GM23338 (cell line): ENCODE results near the gene IZUMO4. TPM values are rescaled to one million over a fixed set of nuclear protein-coding genes. Genes with fewer than 3 reads are reported as not detected.

ENCODE experiments used
- ATAC-seq: fragments of 200-7000 bp; cut with Tn5 transposase; 3 replicates; pipeline ENCODE4 v1.9.1; 2020
- DNase-seq: peaks from one replicate; pipeline ENCODE4 v3.0.0-alpha.2; 2015; ENCODE audit warnings: low spot score
- H2AFZ ChIP-seq: fragments of 200-600 bp; sonication (generic); 2 replicates; pipeline ENCODE4 v1.8.0; 2016; ENCODE audit warnings: antibody characterized with exemption, mild to moderate bottlenecking, moderate library complexity
- H3F3A ChIP-seq: fragments of 200-600 bp; sonication (generic); replicated peaks from 2 replicates; pipeline ENCODE4 v1.8.0; 2017; ENCODE audit warnings: antibody characterized with exemption, mixed run types, low read depth
- H3K27ac ChIP-seq: fragments of 200-600 bp; sonication (generic); 2 replicates; pipeline ENCODE4 v1.6.1; 2016; ENCODE audit warnings: low read depth
- H3K27me3 ChIP-seq: fragments of 200-600 bp; sonication (generic); 2 replicates; pipeline ENCODE4 v1.8.0; 2016; ENCODE audit warnings: mild to moderate bottlenecking, mixed run types, moderate library complexity; ENCODE audit not compliant: insufficient read depth
- H3K36me3 ChIP-seq: fragments of 200-600 bp; sonication (generic); 2 replicates; pipeline ENCODE4 v1.8.0; 2016; ENCODE audit warnings: mild to moderate bottlenecking; ENCODE audit not compliant: insufficient read depth
- H3K4me1 ChIP-seq: fragments of 200-600 bp; sonication (generic); 2 replicates; pipeline ENCODE4 v1.8.0; 2016; ENCODE audit warnings: mild to moderate bottlenecking, moderate library complexity; ENCODE audit not compliant: insufficient read depth
- H3K4me2 ChIP-seq: fragments of 200-600 bp; sonication (generic); 2 replicates; pipeline ENCODE4 v1.7.1; 2017; ENCODE audit warnings: mixed run types
- H3K4me3 ChIP-seq: fragments of 200-600 bp; sonication (generic); 2 replicates; pipeline ENCODE4 v1.6.1; 2016; ENCODE audit warnings: mixed run types
- H3K79me2 ChIP-seq: fragments of 200-600 bp; sonication (generic); replicated peaks from 2 replicates; pipeline ENCODE4 v1.8.0; 2017; ENCODE audit warnings: mild to moderate bottlenecking; ENCODE audit not compliant: insufficient read depth
- H3K9me2 ChIP-seq: fragments of 200-600 bp; sonication (generic); 2 replicates; pipeline ENCODE4 v1.8.0; 2017; ENCODE audit not compliant: insufficient read depth
- H4K20me1 ChIP-seq: fragments of 200-600 bp; sonication (generic); replicated peaks from 2 replicates; pipeline ENCODE4 v1.8.0; 2017; ENCODE audit warnings: mild to moderate bottlenecking; ENCODE audit not compliant: insufficient read depth
- H3K27ac Mint-ChIP-seq: 2 replicates; pipeline ENCODE4 v1.8.0; 2020; ENCODE audit warnings: inconsistent platforms, mild to moderate bottlenecking, moderate library complexity, mixed read lengths
- H3K27me3 Mint-ChIP-seq: 3 replicates; pipeline ENCODE4 v1.8.0; 2022; ENCODE audit warnings: low read depth, mild to moderate bottlenecking, moderate library complexity, mixed read lengths, inconsistent platforms; ENCODE audit not compliant: insufficient read depth, poor library complexity
- H3K36me3 Mint-ChIP-seq: 3 replicates; pipeline ENCODE4 v1.8.0; 2021; ENCODE audit warnings: low read depth, mild to moderate bottlenecking, inconsistent platforms, moderate library complexity, mixed read lengths
- H3K4me1 Mint-ChIP-seq: 3 replicates; pipeline ENCODE4 v1.8.0; 2020; ENCODE audit warnings: mild to moderate bottlenecking, inconsistent platforms, mixed read lengths
- H3K4me3 Mint-ChIP-seq: 3 replicates; pipeline ENCODE4 v1.8.0; 2021; ENCODE audit warnings: moderate library complexity, mild to moderate bottlenecking, inconsistent platforms, mixed read lengths
- H3K9me3 Mint-ChIP-seq: 3 replicates; pipeline ENCODE4 v1.8.0; 2020; ENCODE audit warnings: moderate library complexity, mild to moderate bottlenecking, inconsistent platforms, mixed read lengths
- CREB1 ChIP-seq: fragments of 250-450 bp; sonication (Bioruptor Pico); IDR thresholded peaks from 2 replicates; pipeline ENCODE4 v1.5.0; 2020; ENCODE audit warnings: low read depth, mild to moderate bottlenecking, moderate library complexity
- CTCF ChIP-seq, 2 experiments: fragments of 200-600 bp in 1 of 2; sonication (generic) in 1 of 2; conservative IDR thresholded peaks; 2 replicates each; pipeline versions ENCODE4 v1.5.1 to v1.6.1; 2016 to 2017; ENCODE audit warnings: antibody characterized with exemption in 2 of 2, low read depth in 2 of 2, mild to moderate bottlenecking in 2 of 2, moderate library complexity in 1 of 2
- ETS1 ChIP-seq: IDR thresholded peaks from 2 replicates; pipeline ENCODE4 v1.6.1; 2016; ENCODE audit warnings: antibody characterized with exemption
- EZH2 ChIP-seq: fragments of 200-600 bp; sonication (generic); IDR thresholded peaks from one replicate; pipeline ENCODE4 v1.8.0; 2017; ENCODE audit warnings: antibody characterized with exemption, mild to moderate bottlenecking, low read depth; ENCODE audit not compliant: unreplicated experiment
- EZH2phosphoT487 ChIP-seq: fragments of 200-600 bp; sonication (generic); IDR thresholded peaks from one replicate; pipeline ENCODE4 v1.8.1; 2018; ENCODE audit warnings: antibody characterized with exemption; ENCODE audit not compliant: unreplicated experiment
- JUNB ChIP-seq: IDR thresholded peaks from one replicate; pipeline ENCODE4 v1.6.1; 2016; ENCODE audit warnings: antibody characterized with exemption; ENCODE audit not compliant: unreplicated experiment
- NANOG ChIP-seq: IDR thresholded peaks from 2 replicates; pipeline ENCODE4 v1.6.1; 2016; ENCODE audit warnings: antibody characterized with exemption, borderline replicate concordance
- POLR2AphosphoS5 ChIP-seq: IDR thresholded peaks from 2 replicates; pipeline ENCODE4 v1.6.1; 2016; ENCODE audit warnings: antibody characterized with exemption, low read depth
- REST ChIP-seq: IDR thresholded peaks from one replicate; pipeline ENCODE4 v1.6.1; 2018; ENCODE audit warnings: antibody characterized with exemption; ENCODE audit not compliant: unreplicated experiment
- STAT1 ChIP-seq: IDR thresholded peaks from one replicate; pipeline ENCODE4 v1.6.1; 2016; ENCODE audit warnings: antibody characterized with exemption; ENCODE audit not compliant: unreplicated experiment
- ZNF114 ChIP-seq: fragments of 250-450 bp; sonication (Bioruptor Pico); IDR thresholded peaks from 2 replicates; pipeline ENCODE4 v1.5.0; 2020; ENCODE audit warnings: mild to moderate bottlenecking, moderate library complexity
- ZNF331 ChIP-seq: fragments of 250-450 bp; sonication (Bioruptor Pico); IDR thresholded peaks from 2 replicates; pipeline ENCODE4 v1.5.0; 2020; ENCODE audit warnings: low read depth, mild to moderate bottlenecking, moderate library complexity
- ZNF462 ChIP-seq: fragments of 250-450 bp; sonication (Bioruptor Pico); IDR thresholded peaks from 2 replicates; pipeline ENCODE4 v1.5.0; 2020; ENCODE audit warnings: mild to moderate bottlenecking, moderate library complexity
- polyA plus RNA-seq: library from polyadenylated mRNA; unstranded; fragments of >200 nt; fragmentation: Nextera tagmentation; extraction: Ambion mirVana; gene quantifications from 2 replicates; pipeline ENCODE4 v1.2.1, GENCODE V29; 2016
- total RNA-seq: library from RNA; depleted of rRNA; stranded (reverse); fragments of >200 nt; shearing (Covaris generic); gene quantifications from 2 replicates; pipeline ENCODE4 v1.2.3, GENCODE V29; 2014

The IZUMO4 gene
- total and polyA plus RNA-seq, 2 experiments from 2014 or later = 0.57 to 2.2 TPM

- H3K36me3 Mint-ChIP-seq = peaks cover 5% of the 10 kb centered on the region; the same call in 2 of the 3 replicates
- H3K27ac Mint-ChIP-seq = no peak overlapping the region
- no peaks in the 10 kb centered on the region for H3K4me1 Mint-ChIP-seq
Observed at GRCh38 chr19:2076526-2076944, 20.2 kb upstream of the IZUMO4 start.

More at GRCh38 chr19:2076526-2076944, 20.2 kb upstream of the IZUMO4 start:
- Histone ChIP-seq H3K9me2 (no peaks in the 10 kb centered on the region), H3K79me2 (no peaks in the 10 kb centered on the region), H3K36me3 (no peaks in the 10 kb centered on the region; the same call in 1 of the 2 replicates), H3F3A (no peaks in the 10 kb centered on the region), H3K4me2 (no peak overlapping the region), H3K27ac (no peak overlapping the region), H3K4me1 (no peaks in the 10 kb centered on the region), H3K4me3 (no peak overlapping the region), H2AFZ (no peak overlapping the region), H3K27me3 (no peaks in the 10 kb centered on the region), H4K20me1 (no peaks in the 10 kb centered on the region)
- Mint-ChIP-seq H3K4me3 (no peak overlapping the region), H3K27me3 (peaks cover 10% of the 10 kb centered on the region), H3K9me3 (no peaks in the 10 kb centered on the region)
- TF ChIP-seq EZH2phosphoT487 (no peak), CREB1 (CRISPR knock-in tag) (no peak), ZNF462 (CRISPR knock-in tag) (no peak), STAT1 (no peak), ETS1 (no peak), CTCF (conservative IDR thresholded peaks at IDR 0.05; ENCODE audit: low read depth in 2 of 2) (no peak), EZH2 (no peak), NANOG (no peak), ZNF331 (no peak), REST (no peak), POLR2AphosphoS5 (no peak), JUNB (no peak), ZNF114 (CRISPR knock-in tag) (no peak)
- ATAC-seq (no peak), DNase-seq (no peak)
